Glutamatergic neuron (in vitro differentiated cells): Measurements from ENCODE around the gene UCN. TPM values are rescaled to one million over a fixed set of nuclear protein-coding genes. Genes with fewer than 3 reads are reported as not detected.
"Not testable (repeated sequence)": the region's sequence is repeated elsewhere in the genome, so short reads cannot be mapped to it uniquely, and the experiment has no call there.

Source experiments
- DNase-seq: peaks from one replicate; pipeline ENCODE4 v3.0.0; 2022
- H3K27ac Mint-ChIP-seq: one replicate; pipeline ENCODE4 v1.8.0; 2020; ENCODE audit warnings: mild to moderate bottlenecking, mixed read lengths, inconsistent platforms; ENCODE audit not compliant: unreplicated experiment
- H3K27me3 Mint-ChIP-seq: one replicate; pipeline ENCODE4 v1.8.0; 2020; ENCODE audit warnings: mild to moderate bottlenecking, moderate library complexity, mixed read lengths, inconsistent platforms; ENCODE audit not compliant: unreplicated experiment
- H3K36me3 Mint-ChIP-seq: one replicate; pipeline ENCODE4 v1.8.0; 2020; ENCODE audit warnings: mild to moderate bottlenecking, mixed read lengths, inconsistent platforms; ENCODE audit not compliant: unreplicated experiment
- H3K4me1 Mint-ChIP-seq: one replicate; pipeline ENCODE4 v1.8.0; 2020; ENCODE audit warnings: mild to moderate bottlenecking, low read depth, mixed read lengths, inconsistent platforms; ENCODE audit not compliant: unreplicated experiment
- H3K4me3 Mint-ChIP-seq: one replicate; pipeline ENCODE4 v1.8.0; 2020; ENCODE audit warnings: mild to moderate bottlenecking, mixed read lengths, inconsistent platforms; ENCODE audit not compliant: unreplicated experiment
- H3K9me3 Mint-ChIP-seq: one replicate; pipeline ENCODE4 v1.8.0; 2020; ENCODE audit warnings: mild to moderate bottlenecking, moderate library complexity, mixed read lengths, inconsistent platforms; ENCODE audit not compliant: unreplicated experiment
- CTCF ChIP-seq: fragments of 200-600 bp; sonication (generic); IDR thresholded peaks from one replicate; pipeline ENCODE4 v1.5.0; 2021; ENCODE audit not compliant: partially characterized antibody, unreplicated experiment
- total RNA-seq: library from RNA; stranded (reverse); fragmentation: NEBNext Ultra II Directional; extraction: Animal tissue kit (Norgen Biotek cat#: 25700); gene quantifications from one replicate; pipeline ENCODE4 v1.2.1, GENCODE V29; 2021; ENCODE audit not compliant: unreplicated experiment

The UCN gene
- total RNA-seq, 1 donor from 2014 or later: 1.9 TPM

GRCh38 chr2:27353762-27354596 is 45.7 kb upstream of the UCN start:
- Mint-ChIP-seq H3K36me3 (no peaks in the 10 kb centered on the region), H3K27me3 (peaks cover 14% of the 10 kb centered on the region), H3K4me1 (peaks cover 10% of the 10 kb centered on the region), H3K4me3 (no peak overlapping the region), H3K9me3 (peaks cover 19% of the 10 kb centered on the region), H3K27ac (no peak overlapping the region)
- no peak for TF ChIP-seq CTCF
- DNase-seq: no peak

- not testable (repeated sequence) for DNase-seq, H3K36me3 Mint-ChIP-seq, H3K27ac Mint-ChIP-seq, H3K4me3 Mint-ChIP-seq
- Mint-ChIP-seq H3K4me1 (peaks cover 10% of the 10 kb centered on the region), H3K9me3 (peaks cover 16% of the 10 kb centered on the region), H3K27me3 (peaks cover 11% of the 10 kb centered on the region)
These were observed 45.1 kb upstream of the UCN start for GRCh38 chr2:27353386-27353761.

- H3K27me3 Mint-ChIP-seq: peaks cover 10% of the 10 kb centered on the region
- no peak overlapping the region for H3K27ac Mint-ChIP-seq
- H3K4me3 Mint-ChIP-seq: no peak overlapping the region
- no peaks in the 10 kb centered on the region for H3K36me3 Mint-ChIP-seq
- H3K4me1 Mint-ChIP-seq: peaks cover 10% of the 10 kb centered on the region
- TF ChIP-seq CTCF: no peak
- peaks cover 16% of the 10 kb centered on the region for H3K9me3 Mint-ChIP-seq
- DNase-seq: no peak
These were observed 43.8 kb upstream of the UCN start for GRCh38 chr2:27351802-27352598.

GRCh38 chr2:27350106-27350693 is 42.0 kb upstream of the UCN start:
- Mint-ChIP-seq H3K27ac (no peak overlapping the region), H3K4me3 (no peak overlapping the region), H3K27me3 (peaks cover 3% of the 10 kb centered on the region), H3K9me3 (peaks cover 6% of the 10 kb centered on the region), H3K36me3 (no peaks in the 10 kb centered on the region), H3K4me1 (peaks cover 3% of the 10 kb centered on the region)
- TF ChIP-seq CTCF: no peak
- no peak for DNase-seq

GRCh38 chr2:27347641-27348040 is 39.4 kb upstream of the UCN start:
- no peak overlapping the region for H3K4me3 Mint-ChIP-seq
- peaks cover 6% of the 10 kb centered on the region for H3K9me3 Mint-ChIP-seq
- DNase-seq: no peak
- no peaks in the 10 kb centered on the region for H3K36me3 Mint-ChIP-seq
- no peak for TF ChIP-seq CTCF
- no peak overlapping the region for H3K27ac Mint-ChIP-seq
- H3K27me3 Mint-ChIP-seq: no peaks in the 10 kb centered on the region
- no peaks in the 10 kb centered on the region for H3K4me1 Mint-ChIP-seq
